Lower lobe of right lung (tissue), 2 donors: ENCODE data around the gene TEC. TPM values are rescaled to one million over a fixed set of nuclear protein-coding genes. Genes with fewer than 3 reads are reported as not detected.

Experiments used
- ATAC-seq, 2 donors: fragments of 200-7000 bp; cut with Tn5 transposase; one replicate each; pipeline ENCODE4 v1.9.1; 2020 to 2022; ENCODE audit warnings: mild to moderate bottlenecking in 2 of 2, moderate library complexity in 2 of 2
- DNase-seq: peaks from one replicate; pipeline ENCODE4 v3.0.0-alpha.2; 2020
- H3K27ac ChIP-seq: fragments of 200-600 bp; one replicate; pipeline ENCODE4 v1.8.0; 2022
- H3K27me3 ChIP-seq: fragments of 200-600 bp; one replicate; pipeline ENCODE4 v1.8.0; 2022; ENCODE audit warnings: low read depth
- H3K36me3 ChIP-seq: fragments of 200-600 bp; one replicate; pipeline ENCODE4 v1.8.0; 2022; ENCODE audit warnings: mild to moderate bottlenecking
- H3K4me1 ChIP-seq: fragments of 200-600 bp; one replicate; pipeline ENCODE4 v1.8.0; 2022
- H3K4me3 ChIP-seq: fragments of 200-600 bp; one replicate; pipeline ENCODE4 v1.8.0; 2022; ENCODE audit warnings: mild to moderate bottlenecking
- H3K9me3 ChIP-seq: fragments of 200-600 bp; one replicate; pipeline ENCODE4 v1.8.0; 2022
- CTCF ChIP-seq: fragments of 200-600 bp; IDR thresholded peaks from one replicate; pipeline ENCODE4 v1.8.0; 2022; ENCODE audit warnings: antibody characterized with exemption, mild to moderate bottlenecking
- intact Hi-C: fragments of 100-400 bp; cut with DNase I; formaldehyde crosslinking; loops from one replicate; pipeline ENCODE4 v1.11.0; 2022
- total RNA-seq: library from RNA; stranded (reverse); fragmentation: NEBNext Ultra II Directional; extraction: Animal tissue kit (Norgen Biotek cat#: 25700); gene quantifications from one replicate; pipeline ENCODE4 v1.2.1, GENCODE V29; 2021
- donor health status: DM: no; HTN: yes; CAD: no; lungs with severe emphysema.

The TEC gene
- total RNA-seq, 1 donor from 2014 or later: 7.4 TPM

DNA sequence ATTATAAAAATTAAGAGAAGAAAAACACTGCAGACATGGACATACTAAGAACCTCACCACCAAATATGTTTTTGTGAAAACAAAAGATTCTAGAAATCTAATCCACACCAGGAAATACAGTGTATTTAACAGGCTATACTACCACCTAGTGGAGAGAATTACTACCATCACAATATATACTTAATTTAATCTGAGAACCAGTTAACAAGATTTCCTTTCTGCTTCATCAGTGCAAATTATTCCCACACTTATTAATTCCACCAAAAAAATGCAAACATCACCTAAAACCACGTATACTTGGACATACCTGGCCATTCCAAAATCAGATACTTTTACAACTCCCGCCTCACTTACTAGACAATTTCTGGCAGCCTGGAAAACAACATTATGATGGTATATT lies 128.6 kb downstream of the TEC start:
- Histone ChIP-seq H3K27ac (no peak overlapping the region), H3K4me3 (no peak overlapping the region), H3K4me1 (no peaks in the 10 kb centered on the region), H3K27me3 (no peaks in the 10 kb centered on the region), H3K36me3 (peaks cover 39% of the 10 kb centered on the region), H3K9me3 (no peaks in the 10 kb centered on the region)
- TF ChIP-seq CTCF: peak; percentile 60
- peak; percentile 54 to 78 for ATAC-seq
- no peak for DNase-seq
- intact Hi-C loops: no loop called here

DNA sequence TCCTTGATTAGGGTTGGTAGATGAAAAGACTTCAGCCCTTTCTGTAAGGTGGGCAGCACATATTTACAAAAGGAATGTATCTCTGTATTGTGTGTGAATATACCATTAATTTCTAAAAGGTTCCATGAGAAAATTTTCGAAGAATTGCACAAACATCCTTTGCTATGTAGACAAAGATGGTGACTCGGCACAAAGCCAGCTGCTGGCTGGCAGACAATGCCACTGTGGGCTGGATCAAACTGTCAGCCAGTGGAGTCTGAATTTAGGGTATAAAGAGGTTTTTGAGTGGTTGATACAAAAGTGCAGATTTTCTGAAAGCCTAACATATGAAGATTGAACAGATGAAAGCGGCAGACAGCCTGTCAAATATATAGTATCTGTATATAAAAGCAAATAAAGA lies 129.9 kb downstream of the TEC start:
- ATAC-seq (no peak), DNase-seq (no peak)
- H3K27me3 ChIP-seq: no peaks in the 10 kb centered on the region
- no peak for TF ChIP-seq CTCF
- H3K27ac ChIP-seq: no peak overlapping the region
- H3K4me3 ChIP-seq: no peak overlapping the region
- intact Hi-C loops: no loop called here
- no peaks in the 10 kb centered on the region for H3K9me3 ChIP-seq
- no peaks in the 10 kb centered on the region for H3K4me1 ChIP-seq
- peaks cover 38% of the 10 kb centered on the region for H3K36me3 ChIP-seq

GRCh38 chr4:48138936-48139335 lies 130.7 kb downstream of the TEC start:
- Histone ChIP-seq H3K9me3 (no peaks in the 10 kb centered on the region), H3K27me3 (no peaks in the 10 kb centered on the region), H3K36me3 (peaks cover 32% of the 10 kb centered on the region), H3K27ac (no peak overlapping the region), H3K4me1 (no peaks in the 10 kb centered on the region), H3K4me3 (no peak overlapping the region)
- no peak for ATAC-seq
- no peak for DNase-seq
- intact Hi-C loops: no loop called here
- no peak for TF ChIP-seq CTCF

GRCh38 chr4:48138511-48138910 lies 131.1 kb downstream of the TEC start:
- Histone ChIP-seq H3K36me3 (peaks cover 28% of the 10 kb centered on the region), H3K4me1 (no peaks in the 10 kb centered on the region), H3K4me3 (no peak overlapping the region), H3K9me3 (no peaks in the 10 kb centered on the region), H3K27ac (no peak overlapping the region), H3K27me3 (no peaks in the 10 kb centered on the region)
- no peak for TF ChIP-seq CTCF
- ATAC-seq (no peak), DNase-seq (no peak)
- intact Hi-C loops: no loop called here

DNA sequence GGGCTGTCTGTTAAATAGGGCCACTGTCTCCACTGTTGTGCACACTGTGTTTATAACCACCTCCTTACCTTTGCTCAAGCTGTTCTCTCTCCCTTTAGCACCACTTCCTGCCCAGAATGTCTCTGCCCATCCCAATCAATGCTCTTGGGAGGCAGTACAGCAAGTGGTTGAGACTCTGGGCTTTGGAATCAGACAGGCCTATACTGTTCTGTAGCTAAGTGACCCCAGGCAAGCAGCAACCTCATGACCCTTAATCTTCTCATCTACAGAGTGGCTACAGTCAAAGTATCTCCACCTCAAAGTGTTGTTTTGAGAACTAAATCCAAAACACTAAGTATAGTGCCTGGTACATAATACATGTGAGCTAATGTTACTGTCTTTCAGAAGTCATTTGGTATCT lies 131.8 kb downstream of the TEC start:
- intact Hi-C loops: no loop called here
- Histone ChIP-seq H3K9me3 (no peaks in the 10 kb centered on the region), H3K4me3 (no peak overlapping the region), H3K36me3 (peaks cover 26% of the 10 kb centered on the region), H3K27me3 (no peaks in the 10 kb centered on the region), H3K4me1 (no peaks in the 10 kb centered on the region), H3K27ac (no peak overlapping the region)
- no peak for DNase-seq
- peak in 1 of 2 donors; percentile 32 for ATAC-seq
- TF ChIP-seq CTCF: no peak

DNA sequence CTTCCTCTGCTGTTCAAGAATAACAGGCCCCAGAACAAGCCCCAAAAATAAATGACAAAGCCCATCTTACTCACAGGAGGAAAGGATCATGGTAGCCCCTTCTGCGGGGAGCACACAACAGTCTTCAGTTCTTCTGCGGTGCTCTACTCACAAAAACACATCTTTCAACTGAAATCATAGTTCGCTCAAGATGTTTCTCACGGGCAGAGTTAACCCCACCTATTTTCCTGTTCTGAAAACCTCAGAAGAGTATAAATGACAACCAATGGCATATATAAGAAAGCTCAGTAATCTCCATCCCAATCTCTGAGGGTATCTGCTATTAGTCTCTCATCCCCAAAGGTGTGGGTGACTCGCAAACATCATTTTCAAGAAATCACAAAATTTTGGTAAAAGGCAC lies 135.6 kb downstream of the TEC start, which contains the start of gene TXK:
Gene TXK (minus strand): TSS at position 170 of the 400 bp plus-strand sequence. CDS start 80 bp downstream, at position 90.
- ATAC-seq (no peak), DNase-seq (no peak)
- Histone ChIP-seq H3K36me3 (peaks cover 26% of the 10 kb centered on the region), H3K27me3 (no peaks in the 10 kb centered on the region), H3K4me1 (peaks cover 9% of the 10 kb centered on the region), H3K9me3 (no peaks in the 10 kb centered on the region), H3K27ac (no peak within 1 kb of the TSS), H3K4me3 (no peak within 1 kb of the TSS)
- intact Hi-C loops: no loop called here
- TF ChIP-seq CTCF: no peak
